Hepatocyte (in vitro differentiated cells): ENCODE measurements around the gene EIF4B. TPM values are rescaled to one million over a fixed set of nuclear protein-coding genes. Genes with fewer than 3 reads are reported as not detected.

Experiments used
- DNase-seq: peaks from one replicate; pipeline ENCODE4 v3.0.0-alpha.2; 2016; ENCODE audit warnings: low spot score
- H2AFZ ChIP-seq: fragments of 200-600 bp; sonication (generic); 2 replicates; pipeline ENCODE4 v1.6.0; 2016; ENCODE audit warnings: antibody characterized with exemption, mild to moderate bottlenecking
- H3K27ac ChIP-seq: fragments of 200-600 bp; sonication (generic); 2 replicates; pipeline ENCODE4 v1.5.1; 2016; ENCODE audit warnings: mild to moderate bottlenecking
- H3K27me3 ChIP-seq: fragments of 200-600 bp; sonication (generic); 2 replicates; pipeline ENCODE4 v1.6.1; 2016
- H3K36me3 ChIP-seq: fragments of 200-600 bp; sonication (generic); replicated peaks from 2 replicates; pipeline ENCODE4 v1.5.1; 2016; ENCODE audit warnings: low read depth; ENCODE audit not compliant: insufficient read depth
- H3K4me1 ChIP-seq: fragments of 200-600 bp; sonication (generic); 2 replicates; pipeline ENCODE4 v1.5.1; 2016; ENCODE audit warnings: mild to moderate bottlenecking, moderate library complexity; ENCODE audit not compliant: insufficient read depth
- H3K4me2 ChIP-seq: fragments of 200-600 bp; sonication (generic); 2 replicates; pipeline ENCODE4 v1.6.0; 2016
- H3K4me3 ChIP-seq: fragments of 200-600 bp; sonication (generic); 2 replicates; pipeline ENCODE4 v1.5.1; 2016; ENCODE audit warnings: mild to moderate bottlenecking
- H3K79me2 ChIP-seq: fragments of 200-600 bp; sonication (generic); 2 replicates; pipeline ENCODE4 v1.6.0; 2017; ENCODE audit warnings: mild to moderate bottlenecking
- H3K9me2 ChIP-seq: fragments of 200-600 bp; sonication (generic); replicated peaks from 2 replicates; pipeline ENCODE4 v1.6.0; 2017; ENCODE audit warnings: mild to moderate bottlenecking; ENCODE audit not compliant: insufficient read depth
- H3K9me3 ChIP-seq: fragments of 200-600 bp; sonication (generic); 2 replicates; pipeline ENCODE4 v1.5.1; 2016; ENCODE audit warnings: low read depth, mild to moderate bottlenecking
- H4K20me1 ChIP-seq: fragments of 200-600 bp; sonication (generic); 2 replicates; pipeline ENCODE4 v1.6.0; 2016; ENCODE audit warnings: mild to moderate bottlenecking; ENCODE audit not compliant: insufficient read depth, poor library complexity, severe bottlenecking
- CTCF ChIP-seq: fragments of 200-600 bp; sonication (generic); IDR thresholded peaks from 2 replicates; pipeline ENCODE4 v1.5.1; 2016; ENCODE audit warnings: antibody characterized with exemption, mild to moderate bottlenecking; ENCODE audit not compliant: poor library complexity
- EZH2 ChIP-seq: fragments of 200-600 bp; sonication (generic); IDR thresholded peaks from 2 replicates; pipeline ENCODE4 v1.6.1; 2016; ENCODE audit warnings: antibody characterized with exemption, mild to moderate bottlenecking, borderline replicate concordance
- EZH2phosphoT487 ChIP-seq: fragments of 200-600 bp; sonication (generic); IDR thresholded peaks from one replicate; pipeline ENCODE4 v1.6.1; 2018; ENCODE audit warnings: antibody characterized with exemption, mild to moderate bottlenecking, low read depth, moderate library complexity; ENCODE audit not compliant: unreplicated experiment, severe bottlenecking
- WGBS: methylation state at CpG from one replicate; pipeline ENCODE4 v1.1.6; 2016; ENCODE audit warnings: low lambda C conversion rate; ENCODE audit errors: missing lambda C conversion rate; 5-methylcytosine and 5-hydroxymethylcytosine counted together
- polyA plus RNA-seq: library from polyadenylated mRNA; unstranded; fragments of >200 nt; fragmentation: Nextera tagmentation; extraction: Ambion mirVana; gene quantifications from 2 replicates; pipeline ENCODE4 v1.2.1, GENCODE V29; 2016
- total RNA-seq: library from RNA; depleted of rRNA; stranded (reverse); fragments of >200 nt; gene quantifications from 2 replicates; pipeline ENCODE4 v1.2.3, GENCODE V29; 2014

Gene EIF4B
- total and polyA plus RNA-seq, 2 experiments from 2014 or later: 53.5 to 435 TPM

DNA sequence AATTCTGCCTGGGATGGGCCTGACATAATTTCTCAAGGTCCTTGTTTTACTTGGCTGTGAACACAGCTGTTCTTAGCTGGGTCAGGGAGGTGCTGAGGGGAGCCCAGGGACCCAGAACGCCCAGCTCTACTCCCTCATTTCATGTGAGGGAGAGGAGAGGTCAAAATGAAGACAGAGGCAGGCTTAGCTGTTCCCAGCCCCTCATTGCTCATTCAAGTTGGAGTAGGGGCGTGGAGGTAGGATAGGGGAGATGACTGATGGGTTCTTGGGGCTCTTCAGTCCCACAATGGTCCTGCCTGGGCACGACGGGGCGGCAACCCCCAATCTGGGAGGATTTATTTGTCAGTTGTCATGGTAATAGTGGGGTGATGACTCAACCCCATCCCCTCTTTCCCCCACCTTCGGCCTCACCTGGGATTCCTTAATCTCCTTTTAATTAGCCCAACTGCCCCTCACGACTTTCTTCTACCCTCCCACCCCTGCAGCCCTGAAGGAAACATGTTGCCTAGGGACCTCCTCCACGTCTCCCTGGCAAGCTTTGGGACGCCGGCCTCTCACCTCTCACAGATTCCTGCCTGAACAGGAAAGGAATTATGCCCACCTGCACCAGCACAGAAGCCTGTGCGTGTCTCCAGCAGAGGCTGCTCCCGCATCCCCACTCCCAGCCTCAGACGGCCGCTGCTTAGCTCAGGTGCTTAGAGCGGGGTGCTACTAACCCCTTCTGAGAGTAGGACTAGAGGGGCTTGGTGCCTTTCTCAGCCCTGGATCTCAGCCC is 62.7 kb downstream of the EIF4B start:
- no peak for TF ChIP-seq EZH2phosphoT487
- no peak for TF ChIP-seq EZH2
- DNase-seq: no peak
- Histone ChIP-seq H3K9me2 (no peaks in the 10 kb centered on the region), H4K20me1 (no peaks in the 10 kb centered on the region), H3K79me2 (no peaks in the 10 kb centered on the region), H2AFZ (no peak overlapping the region), H3K9me3 (no peaks in the 10 kb centered on the region), H3K4me2 (no peak overlapping the region), H3K4me1 (peaks cover 15% of the 10 kb centered on the region), H3K4me3 (no peak overlapping the region), H3K27me3 (no peaks in the 10 kb centered on the region), H3K36me3 (no peaks in the 10 kb centered on the region), H3K27ac (no peak overlapping the region)
- WGBS: 86% methylated on average over 14 of the region's 15 CpGs

GRCh38 chr12:53069621-53070410 is 63.6 kb downstream of the EIF4B start:
- TF ChIP-seq CTCF: no peak
- TF ChIP-seq EZH2: no peak
- no peak for TF ChIP-seq EZH2phosphoT487
- Histone ChIP-seq H3K4me2 (no peak overlapping the region), H3K79me2 (no peaks in the 10 kb centered on the region), H2AFZ (no peak overlapping the region), H3K9me2 (no peaks in the 10 kb centered on the region), H4K20me1 (no peaks in the 10 kb centered on the region), H3K27me3 (no peaks in the 10 kb centered on the region), H3K4me3 (no peak overlapping the region), H3K36me3 (no peaks in the 10 kb centered on the region), H3K27ac (no peak overlapping the region), H3K9me3 (no peaks in the 10 kb centered on the region), H3K4me1 (peaks cover 15% of the 10 kb centered on the region)
- DNase-seq: no peak
- 79% methylated on average over 12 of the region's 12 CpGs for WGBS

GRCh38 chr12:53070877-53071492 is 64.7 kb downstream of the EIF4B start:
- Histone ChIP-seq H3K4me3 (no peak overlapping the region), H3K4me1 (peaks cover 15% of the 10 kb centered on the region), H3K79me2 (no peaks in the 10 kb centered on the region), H3K9me2 (no peaks in the 10 kb centered on the region), H4K20me1 (no peaks in the 10 kb centered on the region), H3K36me3 (no peaks in the 10 kb centered on the region), H3K4me2 (no peak overlapping the region), H3K27me3 (no peaks in the 10 kb centered on the region), H3K27ac (peak overlapping the region; percentile 47), H2AFZ (no peak overlapping the region), H3K9me3 (no peaks in the 10 kb centered on the region)
- peak; percentile 16 for DNase-seq
- TF ChIP-seq EZH2phosphoT487: no peak
- no peak for TF ChIP-seq CTCF
- TF ChIP-seq EZH2: no peak
- 72% methylated on average over 6 of the region's 7 CpGs for WGBS
